ENCODE measurements around the gene DDR1.
"Not testable (repeated sequence)": the region's sequence is repeated elsewhere in the genome, so short reads cannot be mapped to it uniquely, and the experiment has no call there.

Gene DDR1

GRCh38 chr6:30922447-30922852, 38.1 kb downstream of the DDR1 start:
- no peak for DNase-seq

DNA sequence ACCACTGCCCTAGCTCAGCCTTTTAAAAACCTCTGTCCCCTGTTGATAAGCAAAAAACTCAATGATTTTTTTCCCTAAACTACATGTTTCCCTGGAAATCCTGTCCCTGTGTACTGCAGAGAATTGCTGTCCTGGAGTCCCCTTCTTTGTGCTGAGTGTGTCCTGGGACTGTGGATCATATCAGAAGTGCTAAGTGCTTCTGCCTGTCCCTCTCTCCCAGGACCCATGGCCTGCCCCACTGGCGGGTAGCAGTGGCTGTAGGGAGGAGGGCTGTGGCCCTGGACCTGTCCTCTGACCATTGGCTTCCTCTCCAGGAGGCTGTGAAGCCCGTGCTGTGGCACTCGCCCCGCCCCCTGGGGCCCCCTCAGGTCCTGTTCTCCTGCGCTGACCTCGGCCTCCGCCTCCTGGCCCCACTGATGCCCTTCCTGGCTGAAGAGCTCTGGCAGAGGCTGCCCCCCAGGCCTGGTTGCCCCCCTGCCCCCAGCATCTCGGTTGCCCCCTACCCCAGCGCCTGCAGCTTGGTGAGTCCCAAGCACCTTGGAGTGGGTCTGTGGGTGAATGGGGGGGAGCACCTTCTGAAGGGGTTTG, 39.8 kb downstream of the DDR1 start:
- not testable (repeated sequence) for DNase-seq

DNA sequence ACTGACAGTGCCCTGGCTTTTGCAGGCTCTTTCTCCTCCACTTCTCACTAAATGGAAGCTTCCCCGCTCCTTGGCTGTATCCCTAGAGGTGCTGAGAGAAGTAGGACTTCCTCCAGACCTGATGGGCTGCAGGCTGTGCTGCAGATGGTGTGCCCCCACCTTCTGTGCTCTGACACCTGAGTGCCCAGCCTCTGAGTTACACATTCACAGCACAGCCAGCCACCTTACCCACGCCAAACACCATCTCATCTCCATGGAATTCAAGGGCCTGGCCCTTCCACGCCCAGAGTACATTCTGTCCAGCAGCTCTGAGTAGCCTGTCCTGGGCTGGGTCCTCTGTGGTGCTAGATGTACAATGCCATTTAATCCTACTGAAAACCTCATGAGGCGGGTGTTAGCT, 42.3 kb downstream of the DDR1 start:
- DNase-seq = no peak

DNA sequence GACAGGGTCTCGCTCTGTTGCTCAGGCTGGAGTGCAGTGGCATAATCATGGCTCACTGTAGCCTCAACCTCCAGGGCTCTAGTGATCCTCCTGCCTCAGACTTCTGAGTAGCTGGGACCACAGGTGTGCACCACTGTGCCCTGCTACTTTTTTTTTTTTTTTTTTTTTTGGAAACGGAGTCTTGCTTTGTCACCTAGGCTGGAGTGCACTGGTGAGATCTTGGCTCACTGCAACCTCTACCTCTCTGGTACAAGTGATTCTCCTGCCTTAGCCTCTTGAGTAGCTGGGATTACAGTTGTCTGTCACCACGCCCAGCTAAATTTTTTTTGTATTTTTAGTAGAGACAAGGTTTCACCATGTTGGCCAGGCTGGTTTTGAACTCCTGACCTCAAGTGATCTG, 42.8 kb downstream of the DDR1 start:
- not testable (repeated sequence) for DNase-seq

- no peak for DNase-seq
Observed at GRCh38 chr6:30928677-30929076, 44.4 kb downstream of the DDR1 start.

DNA sequence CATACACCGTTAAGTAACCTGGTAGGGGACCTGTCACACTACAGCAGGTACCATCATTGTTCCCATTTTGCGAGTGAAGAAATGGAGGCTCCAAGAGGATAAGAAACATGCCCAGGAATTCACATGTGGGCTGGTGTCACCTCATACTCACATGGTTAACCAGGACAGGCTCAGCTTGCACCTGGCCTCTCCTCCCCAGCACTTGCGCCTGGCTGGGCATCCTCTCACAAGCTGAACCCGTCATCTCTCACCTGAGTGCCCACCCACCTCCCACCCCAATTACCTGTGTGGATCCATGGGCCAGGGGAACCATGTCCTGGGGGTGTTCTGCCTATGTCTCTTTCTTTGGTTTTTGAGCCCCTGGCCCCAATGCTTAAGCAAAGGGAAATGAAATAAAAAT, 46.2 kb downstream of the DDR1 start:
- no peak for DNase-seq

DNA sequence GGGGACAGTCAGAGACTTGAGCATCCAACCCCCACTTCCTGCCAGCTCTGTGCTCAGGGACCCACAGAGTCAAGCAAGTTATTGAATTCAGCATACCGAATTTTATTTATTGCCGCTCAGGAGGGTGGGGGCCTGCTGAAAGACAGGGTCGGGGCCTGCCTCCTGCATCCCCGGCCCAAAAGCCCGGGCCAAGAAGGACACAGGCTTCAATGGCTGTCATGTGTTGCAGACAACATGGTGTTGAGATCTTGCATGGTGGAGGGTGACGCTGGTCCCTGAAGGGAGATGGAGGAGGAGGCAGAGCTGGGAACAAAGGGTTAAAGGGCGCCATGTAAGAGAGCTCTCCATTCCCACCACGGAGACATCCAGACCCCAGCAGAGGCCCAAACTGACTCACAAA, 47.0 kb downstream of the DDR1 start:
- no peak for DNase-seq

- DNase-seq = no peak
Observed at GRCh38 chr6:30931969-30932645, 47.8 kb downstream of the DDR1 start, which contains the start of gene SFTA2. Gene SFTA2, minus strand, starts transcription at chr6:30932170. Its CDS starts 74 bp downstream, at chr6:30932096.

- DNase-seq = no peak
Observed at GRCh38 chr6:30932665-30933365, 48.5 kb downstream of the DDR1 start.

DNA sequence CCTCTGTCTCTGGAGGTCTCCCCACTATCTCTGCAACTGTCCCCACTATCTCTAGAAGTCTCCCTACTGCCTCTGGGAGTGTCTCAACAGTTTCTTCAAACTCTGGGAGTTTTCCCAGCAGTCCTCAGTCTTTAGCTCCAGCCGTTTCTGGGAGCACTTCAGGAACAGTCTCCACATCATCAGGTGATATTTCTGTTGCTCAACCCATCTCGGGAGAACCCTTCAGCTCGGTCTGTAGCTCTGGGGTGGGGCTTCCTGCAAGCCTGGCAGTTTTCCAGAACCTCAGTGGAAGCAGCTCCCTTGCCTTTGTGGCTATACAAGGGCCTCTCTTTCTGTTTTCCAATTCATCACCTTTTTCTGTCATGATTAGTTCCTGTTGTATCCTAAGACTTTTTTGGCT, 50.7 kb downstream of the DDR1 start:
- DNase-seq = no peak

DNA sequence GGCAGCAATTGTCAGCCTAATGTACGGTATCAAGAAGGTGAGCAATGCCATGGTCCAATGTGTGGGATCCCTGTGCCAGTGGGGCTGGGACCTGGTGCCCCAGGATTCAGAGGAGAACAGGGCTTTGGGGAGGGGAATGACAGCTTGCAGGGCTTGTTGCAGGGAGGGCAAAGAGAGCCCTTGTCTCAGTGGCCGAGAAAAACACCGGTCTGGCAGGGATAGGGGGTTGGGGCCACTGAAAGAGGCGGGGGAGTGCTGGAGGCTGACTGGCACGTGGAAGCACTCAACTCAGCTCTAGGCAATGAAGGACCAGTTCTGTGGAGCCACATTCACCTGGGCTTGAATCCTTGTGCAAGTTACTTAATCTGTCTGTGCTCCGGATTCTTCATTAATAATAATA, 52.9 kb downstream of the DDR1 start:
- no peak for DNase-seq

DNA sequence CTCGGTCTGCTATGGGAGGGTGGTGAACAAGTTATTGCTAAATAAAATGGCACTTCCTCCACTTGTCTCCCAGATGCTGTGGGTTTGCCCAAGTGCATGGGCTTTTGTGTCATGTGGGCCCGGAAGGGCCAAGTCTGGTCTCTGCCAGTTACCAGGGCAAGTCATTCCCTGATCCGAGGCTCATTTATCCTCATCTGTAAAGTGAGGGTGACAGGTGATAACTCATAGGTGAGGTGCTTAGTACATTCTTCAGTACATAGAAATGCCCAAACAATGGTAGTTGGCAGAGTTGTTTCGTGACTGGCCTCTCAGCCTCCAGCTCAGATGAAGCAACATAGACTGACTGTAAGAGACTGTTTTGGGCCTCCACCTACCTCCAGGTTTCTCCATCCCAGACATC, 54.4 kb downstream of the DDR1 start:
- DNase-seq = no peak

GRCh38 chr6:30939473-30939872, 55.2 kb downstream of the DDR1 start:
- DNase-seq = no peak

- DNase-seq = no peak
Observed at GRCh38 chr6:30940361-30940986, 56.2 kb downstream of the DDR1 start, which contains the start of gene MUCL3. Gene MUCL3, plus strand, starts transcription at chr6:30940973. Its CDS starts 27 bp downstream, at chr6:30941000.

DNA sequence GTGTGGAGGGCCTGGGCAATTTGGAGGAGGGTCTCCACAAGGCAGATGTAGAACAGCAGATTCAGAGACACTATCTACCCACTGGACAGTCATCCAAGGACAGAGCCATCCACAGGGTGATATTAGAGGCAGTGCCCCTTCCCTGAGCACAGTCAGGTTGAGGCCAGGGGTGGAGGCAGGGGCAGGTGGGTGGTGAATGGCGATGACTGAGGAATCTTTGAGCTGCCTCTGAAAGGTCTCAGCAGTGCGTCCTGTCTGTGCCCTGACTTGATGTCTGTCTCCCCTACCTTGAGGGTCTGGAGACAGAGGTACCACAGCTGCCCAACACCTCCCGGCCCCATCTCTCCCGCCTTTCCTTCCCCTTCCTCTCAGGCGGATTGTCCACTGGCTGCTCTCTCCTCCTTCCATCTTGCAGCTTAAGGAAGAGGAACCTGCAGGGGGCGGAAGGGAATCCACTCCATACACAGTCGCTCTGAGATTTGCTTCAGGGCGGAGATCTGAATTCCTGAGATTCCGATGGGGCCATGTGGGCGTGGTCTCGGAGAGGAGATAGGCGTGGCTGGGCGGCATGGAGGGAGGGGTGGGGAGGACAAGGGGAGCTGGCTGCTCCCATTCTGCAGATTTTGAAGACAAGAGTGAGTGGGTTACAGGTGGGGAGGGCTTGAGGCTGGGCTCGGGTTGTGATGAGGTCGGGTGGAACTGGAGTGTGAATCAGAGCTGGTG, 58.2 kb downstream of the DDR1 start:
- no peak for DNase-seq

GRCh38 chr6:30944051-30944450, 59.7 kb downstream of the DDR1 start:
- no peak for DNase-seq

- DNase-seq = no peak
Observed at GRCh38 chr6:30945281-30945680, 61.0 kb downstream of the DDR1 start.

DNA sequence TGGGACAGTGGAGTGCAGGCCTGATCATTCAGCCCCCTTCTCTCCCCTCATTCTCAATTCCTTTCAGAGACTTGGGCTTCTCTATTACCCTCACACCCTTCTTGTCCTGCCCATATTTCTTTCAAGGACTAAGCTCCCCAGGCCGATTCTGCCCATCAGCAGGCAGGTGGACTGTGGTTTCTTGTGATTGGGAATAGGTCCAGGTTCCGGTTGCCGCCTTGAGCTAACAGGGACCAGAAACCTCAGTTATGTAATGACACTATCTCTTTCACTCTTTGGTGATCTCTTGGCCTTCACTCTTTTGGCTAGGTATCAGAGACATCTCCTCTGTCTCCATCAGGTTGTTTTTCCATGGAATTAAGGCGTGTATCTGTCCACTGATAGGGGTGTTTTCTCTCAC, 62.9 kb downstream of the DDR1 start:
- DNase-seq = no peak

DNA sequence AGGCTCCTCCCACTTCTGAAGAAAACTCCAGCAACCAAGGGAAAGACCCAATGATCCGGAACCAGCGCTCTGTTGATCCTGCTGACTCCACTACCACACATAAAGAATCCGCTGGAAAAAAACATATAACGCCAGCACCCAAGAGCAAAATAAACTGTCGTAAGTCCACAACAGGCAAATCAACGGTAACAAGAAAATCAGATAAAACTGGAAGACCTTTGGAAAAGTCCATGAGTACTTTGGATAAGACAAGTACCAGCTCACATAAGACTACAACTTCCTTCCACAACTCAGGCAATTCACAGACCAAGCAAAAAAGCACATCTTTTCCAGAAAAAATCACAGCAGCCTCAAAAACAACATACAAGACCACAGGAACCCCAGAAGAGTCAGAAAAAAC, 64.5 kb downstream of the DDR1 start:
- DNase-seq = no peak

Data from NCI-H146 (cell line).